Gastroesophageal sphincter (tissue), 4 donors: ENCODE measurements around the gene VPS11. TPM values are rescaled to one million over a fixed set of nuclear protein-coding genes. Genes with fewer than 3 reads are reported as not detected.
A peak's percentile ranks its signal among the peaks of the same experiment; 100 is the strongest.

Source experiments
- ATAC-seq: fragments of 150-250 bp; one replicate; pipeline ENCODE4 v1.9.1; 2016; ENCODE audit warnings: mild to moderate bottlenecking, moderate library complexity
- H3K27ac ChIP-seq, 4 donors: fragments of 200-600 bp; sonication (generic) in 3 of 4; 1 replicate in 3 of 4; 2 replicates in 1 of 4; pipeline ENCODE4 v1.5.1; 2016 to 2019
- H3K27me3 ChIP-seq: fragments of 200-600 bp; sonication (generic); one replicate; pipeline ENCODE4 v1.5.1; 2019
- H3K36me3 ChIP-seq, 2 donors: fragments of 200-600 bp; sonication (generic); one replicate each; pipeline ENCODE4 v1.5.1; 2019; ENCODE audit warnings: control low read depth in 1 of 2
- H3K4me1 ChIP-seq, 3 donors: fragments of 200-600 bp; sonication (generic); 1 replicate in 2 of 3; 2 replicates in 1 of 3; pipeline ENCODE4 v1.5.1; 2016 to 2019; ENCODE audit warnings: control low read depth in 2 of 3
- H3K4me3 ChIP-seq, 2 donors: fragments of 200-600 bp; sonication (generic); one replicate each; pipeline ENCODE4 v1.5.1; 2019; ENCODE audit warnings: mild to moderate bottlenecking in 1 of 2, moderate library complexity in 1 of 2
- H3K9me3 ChIP-seq, 3 donors: fragments of 200-600 bp; sonication (generic); one replicate each; pipeline ENCODE4 v1.5.1; 2017 to 2019; ENCODE audit warnings: control low read depth in 2 of 3
- EP300 ChIP-seq: sonication (generic); formaldehyde crosslinking; IDR thresholded peaks from one replicate; pipeline ENCODE4 v1.6.1; 2017; ENCODE audit warnings: antibody characterized with exemption, mild to moderate bottlenecking
- POLR2A ChIP-seq, 2 donors: fragments of 450-650 bp; IDR thresholded peaks; one replicate each; pipeline ENCODE4 v1.6.1; 2017; ENCODE audit warnings: antibody characterized with exemption in 2 of 2, mild to moderate bottlenecking in 2 of 2, moderate library complexity in 1 of 2
- POLR2AphosphoS5 ChIP-seq: sonication (generic); formaldehyde crosslinking; IDR thresholded peaks from one replicate; pipeline ENCODE4 v1.6.1; 2017; ENCODE audit warnings: antibody characterized with exemption
- WGBS, 2 donors: methylation state at CpG; one replicate each; pipeline ENCODE4 v1.1.5; 2018; ENCODE audit warnings: low coverage in 1 of 2; 5-methylcytosine and 5-hydroxymethylcytosine counted together
- total RNA-seq, 4 donors: library from RNA; depleted of rRNA; stranded (reverse); fragments of >200 nt; gene quantifications; one replicate each; pipeline ENCODE4 v1.1.0, GENCODE V29; 2016
- TF ChIP-seq, protein P1 (sequence below), 4 experiments: fragments of 200-600 bp in 2 of 4; fragments of 450-650 bp in 2 of 4; sonication (generic) in 1 of 4; IDR thresholded peaks; one replicate each; pipeline ENCODE4 v1.5.1; 2017 to 2019; ENCODE audit warnings: antibody characterized with exemption in 4 of 4, mild to moderate bottlenecking in 2 of 4, moderate library complexity in 2 of 4

The VPS11 gene
- total RNA-seq, 4 donors from 2014 or later = 23.9 to 45.6 (median 35.8) TPM

DNA sequence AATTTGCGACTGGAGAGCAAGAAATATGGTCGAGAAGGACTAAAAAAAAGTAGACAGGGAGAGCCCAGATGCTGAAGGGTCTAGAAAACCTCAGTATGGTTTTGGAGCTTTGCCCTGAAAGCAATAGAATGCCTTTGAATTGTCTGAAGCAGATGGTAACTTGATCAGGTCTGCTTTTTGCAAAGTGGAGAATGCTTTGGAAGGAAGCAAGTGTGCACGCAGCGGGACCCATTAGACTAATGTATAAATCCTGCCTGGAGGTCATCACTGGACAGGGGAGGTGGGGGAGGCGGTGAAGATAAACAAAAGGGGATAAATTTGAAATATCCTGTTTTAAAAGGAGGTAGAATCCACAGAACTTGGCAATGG is 53.0 kb downstream of the VPS11 start:
- no peaks in the 10 kb centered on the region for H3K27me3 ChIP-seq
- peak overlapping the region; percentile 24 to 78 for H3K4me3 ChIP-seq
- peaks cover 2 to 33% (median 6%) of the 10 kb centered on the region in 3 donors for H3K4me1 ChIP-seq
- peak overlapping the region in 3 of 4 donors; percentile 86 to 91 (median 87) for H3K27ac ChIP-seq
- whole genome bisulfite sequencing, 2 donors = 7 to 11% methylated on average over 4 to 5 of the region's 5 CpGs
- H3K36me3 ChIP-seq = peaks cover 0 to 35% of the 10 kb centered on the region in 2 donors
- no peaks in the 10 kb centered on the region for H3K9me3 ChIP-seq
- no peak for TF ChIP-seq EP300
- TF ChIP-seq, protein P1, sequence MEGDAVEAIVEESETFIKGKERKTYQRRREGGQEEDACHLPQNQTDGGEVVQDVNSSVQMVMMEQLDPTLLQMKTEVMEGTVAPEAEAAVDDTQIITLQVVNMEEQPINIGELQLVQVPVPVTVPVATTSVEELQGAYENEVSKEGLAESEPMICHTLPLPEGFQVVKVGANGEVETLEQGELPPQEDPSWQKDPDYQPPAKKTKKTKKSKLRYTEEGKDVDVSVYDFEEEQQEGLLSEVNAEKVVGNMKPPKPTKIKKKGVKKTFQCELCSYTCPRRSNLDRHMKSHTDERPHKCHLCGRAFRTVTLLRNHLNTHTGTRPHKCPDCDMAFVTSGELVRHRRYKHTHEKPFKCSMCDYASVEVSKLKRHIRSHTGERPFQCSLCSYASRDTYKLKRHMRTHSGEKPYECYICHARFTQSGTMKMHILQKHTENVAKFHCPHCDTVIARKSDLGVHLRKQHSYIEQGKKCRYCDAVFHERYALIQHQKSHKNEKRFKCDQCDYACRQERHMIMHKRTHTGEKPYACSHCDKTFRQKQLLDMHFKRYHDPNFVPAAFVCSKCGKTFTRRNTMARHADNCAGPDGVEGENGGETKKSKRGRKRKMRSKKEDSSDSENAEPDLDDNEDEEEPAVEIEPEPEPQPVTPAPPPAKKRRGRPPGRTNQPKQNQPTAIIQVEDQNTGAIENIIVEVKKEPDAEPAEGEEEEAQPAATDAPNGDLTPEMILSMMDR (IDR thresholded peaks at IDR 0.05) = no peak
- no peak for TF ChIP-seq POLR2AphosphoS5
- TF ChIP-seq POLR2A (IDR thresholded peaks at IDR 0.05) = no peak
- ATAC-seq = no peak

DNA sequence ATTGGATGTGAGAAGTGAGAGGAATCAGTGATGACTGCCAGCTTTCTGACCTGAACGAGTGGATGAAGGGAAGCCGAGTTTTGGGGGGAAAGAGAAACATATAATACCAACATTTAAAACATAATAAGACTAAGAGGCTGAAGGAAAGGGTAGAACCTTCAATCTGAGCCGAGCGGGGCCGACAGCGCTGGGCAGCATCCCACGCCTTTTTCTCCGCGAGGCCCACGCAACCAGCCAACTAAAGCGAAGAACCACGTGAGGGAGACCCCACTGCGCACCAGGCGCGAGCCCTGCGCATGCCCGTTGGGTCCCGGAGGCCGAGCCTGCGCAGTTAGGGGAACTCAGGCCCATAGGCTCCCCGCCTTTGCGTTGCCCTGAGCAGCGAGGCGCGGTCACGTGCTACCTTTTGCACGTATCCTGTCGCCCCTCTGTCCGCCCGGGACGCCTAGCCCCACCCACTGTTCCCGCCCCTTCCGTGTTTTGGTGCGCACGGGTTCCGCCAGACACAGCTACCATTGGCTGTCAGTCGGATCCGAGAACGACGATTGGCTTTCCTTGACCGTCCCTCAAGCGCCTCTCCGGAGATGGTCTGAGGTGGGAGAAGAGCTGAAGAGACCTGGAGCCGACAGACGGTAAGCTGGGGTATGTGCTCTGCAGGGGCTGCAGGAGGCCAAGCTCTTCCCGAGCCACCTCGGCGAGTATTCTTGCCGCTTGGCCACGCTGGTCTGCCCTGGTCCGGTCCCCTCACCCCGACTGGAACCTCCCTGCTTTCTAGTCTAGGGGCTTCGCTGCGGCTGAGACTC is 53.6 kb downstream of the VPS11 start, which contains the start of gene HINFP:
TSS of gene HINFP (plus strand) at position 573 of the 803 bp plus-strand sequence. CDS start 5,365 bp downstream, outside the sequence.
- H3K36me3 ChIP-seq = peaks cover 0 to 32% of the 10 kb centered on the region in 2 donors
- no peaks in the 10 kb centered on the region for H3K9me3 ChIP-seq
- TF ChIP-seq EP300 = no peak
- peak; percentile 86 for TF ChIP-seq POLR2AphosphoS5
- peak; percentile 64 to 79 for TF ChIP-seq POLR2A (IDR thresholded peaks at IDR 0.05)
- TF ChIP-seq, protein P1 (IDR thresholded peaks at IDR 0.05) = no peak
- H3K27ac ChIP-seq = peak within 1 kb of the TSS; percentile 2 to 91 (median 86)
- no peaks in the 10 kb centered on the region for H3K27me3 ChIP-seq
- WGBS, 2 donors = 0% methylated on average over 1 to 5 of the region's 54 CpGs
- peak within 1 kb of the TSS; percentile 43 to 78 for H3K4me3 ChIP-seq
- peak; percentile 99 for ATAC-seq
- peaks cover 2 to 39% (median 6%) of the 10 kb centered on the region in 3 donors for H3K4me1 ChIP-seq

DNA sequence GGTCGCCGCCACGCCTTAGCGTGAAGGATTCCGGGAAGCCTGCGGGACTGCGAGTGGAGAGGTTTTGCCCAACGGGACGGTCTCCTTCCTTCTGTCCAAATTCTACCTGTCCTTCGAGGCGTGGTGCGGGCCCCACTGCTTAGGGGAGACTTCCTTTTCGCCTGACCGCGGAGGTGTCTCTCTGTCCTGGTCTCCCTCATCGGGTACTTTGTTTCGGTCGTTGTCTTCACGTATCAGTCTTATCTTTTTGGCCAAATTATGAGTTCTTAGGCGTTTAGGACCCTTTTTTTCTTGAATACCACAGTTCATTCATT is 54.1 kb downstream of the VPS11 start:
- H3K36me3 ChIP-seq = peaks cover 0 to 30% of the 10 kb centered on the region in 2 donors
- peak overlapping the region; percentile 2 to 91 (median 86) for H3K27ac ChIP-seq
- 0% methylated on average over 7 to 19 of the region's 20 CpGs for WGBS, 2 donors
- H3K27me3 ChIP-seq = no peaks in the 10 kb centered on the region
- TF ChIP-seq POLR2A (IDR thresholded peaks at IDR 0.05) = no peak
- no peak for TF ChIP-seq EP300
- TF ChIP-seq, protein P1 (IDR thresholded peaks at IDR 0.05) = no peak
- TF ChIP-seq POLR2AphosphoS5 = no peak
- H3K9me3 ChIP-seq = no peaks in the 10 kb centered on the region
- H3K4me3 ChIP-seq = peak overlapping the region; percentile 43 to 78
- no peak for ATAC-seq
- H3K4me1 ChIP-seq = peaks cover 2 to 45% (median 6%) of the 10 kb centered on the region in 3 donors

DNA sequence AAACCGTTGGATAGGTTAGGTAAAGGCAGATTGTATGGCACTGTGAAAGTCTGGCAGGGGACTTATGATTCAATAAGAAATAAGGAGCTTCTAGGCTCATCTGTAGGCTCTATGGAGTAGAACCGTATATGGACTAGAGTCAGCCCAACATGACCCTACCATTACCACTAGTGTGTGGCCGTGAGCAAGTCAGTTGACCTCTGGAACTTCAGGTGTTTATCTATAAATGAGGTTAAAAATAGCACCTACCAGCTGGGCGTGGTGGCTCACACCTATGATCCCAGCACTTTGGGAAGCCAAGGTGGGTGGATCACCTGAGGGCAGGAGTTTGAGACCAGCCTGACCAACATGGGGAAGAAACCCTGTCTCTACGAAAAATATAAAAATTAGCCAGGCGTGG is 58.2 kb downstream of the VPS11 start:
- ATAC-seq = no peak
- Histone ChIP-seq H3K27me3 (no peaks in the 10 kb centered on the region), H3K9me3 (no peaks in the 10 kb centered on the region), H3K4me1 (peaks cover 2 to 44% (median 6%) of the 10 kb centered on the region in 3 donors), H3K4me3 (no peak overlapping the region), H3K36me3 (peaks cover 0 to 67% of the 10 kb centered on the region in 2 donors), H3K27ac (no peak overlapping the region)
- 79% methylated on average over 5 of the region's 6 CpGs for WGBS, 2 donors
- no peak for TF ChIP-seq POLR2AphosphoS5
- TF ChIP-seq EP300 = no peak
- TF ChIP-seq, protein P1 (IDR thresholded peaks at IDR 0.05) = no peak
- TF ChIP-seq POLR2A (IDR thresholded peaks at IDR 0.05) = no peak
